GM18909 (cell line): ENCODE measurements around the gene KDM4E.
"Not testable (repeated sequence)": the region's sequence is repeated elsewhere in the genome, so short reads cannot be mapped to it uniquely, and the experiment has no call there.

Experiments used
- ATAC-seq: cut with Tn5 transposase; IDR thresholded peaks from one replicate; pipeline ENCODE4 v1.9.1; 2021; ENCODE audit warnings: mild to moderate bottlenecking; ENCODE audit not compliant: unreplicated experiment, poor library complexity

KDM4E gene

GRCh38 chr11:95024958-95025357 is at the start of gene KDM4E:
KDM4E (plus strand) TSS chr11:95025258; CDS start chr11:95025558, 300 bp downstream.
- no peak for ATAC-seq

DNA sequence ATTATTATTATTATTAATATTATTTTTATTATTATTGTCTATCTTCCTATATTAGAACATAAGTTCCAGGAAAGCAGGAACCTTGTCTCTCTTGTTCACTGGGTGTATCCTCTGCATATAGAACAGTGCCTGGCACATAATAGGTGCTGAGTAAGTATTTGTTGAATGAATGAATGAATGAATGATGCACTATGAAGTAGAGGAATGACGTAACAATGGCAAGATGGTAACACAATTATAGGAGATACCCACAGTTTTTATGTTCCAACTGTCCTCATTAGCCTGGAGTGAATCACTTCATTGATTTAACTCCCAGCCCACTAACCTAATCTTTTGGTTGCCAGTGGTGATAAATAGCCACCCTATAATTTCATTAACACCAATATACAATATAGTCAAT is 49.5 kb upstream of the KDM4E start:
- ATAC-seq, result no peak

DNA sequence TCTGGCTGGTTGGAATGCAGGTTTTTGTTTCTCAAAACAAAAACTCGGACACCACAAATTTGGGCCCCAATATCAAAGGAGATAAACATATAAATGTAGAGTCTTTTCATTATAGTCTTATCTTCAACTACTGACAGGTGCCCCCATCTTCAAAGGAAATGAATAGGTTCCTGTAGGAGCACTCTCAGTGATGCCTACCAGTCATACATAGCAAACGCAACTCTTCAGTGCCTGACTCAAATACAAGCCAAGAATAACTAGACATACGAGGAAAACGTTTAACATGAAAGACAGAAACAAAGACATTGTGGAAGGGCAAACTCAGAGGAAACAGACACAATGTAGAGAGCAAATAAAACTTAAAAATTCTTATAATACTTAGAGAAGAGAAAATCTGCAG is 37.7 kb upstream of the KDM4E start:
- no peak for ATAC-seq

DNA sequence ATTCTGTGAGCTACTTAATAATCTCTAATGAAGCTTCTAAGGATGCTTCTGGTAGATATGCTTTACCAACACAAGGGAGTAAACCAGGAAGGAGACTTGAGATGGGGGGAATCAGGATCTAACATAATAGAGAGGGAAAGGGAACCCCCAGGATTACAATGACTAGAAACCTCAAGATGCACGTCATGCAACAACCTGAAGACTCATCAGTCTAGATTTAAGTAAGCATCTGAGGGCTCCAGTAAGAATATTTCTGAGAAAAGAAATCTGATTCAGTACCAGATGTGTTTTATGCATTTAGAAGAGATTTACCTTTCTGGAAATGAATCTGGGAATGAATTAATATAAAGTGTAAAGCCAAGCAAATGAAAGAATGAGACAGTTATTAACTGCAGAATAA is 36.3 kb upstream of the KDM4E start:
- no peak for ATAC-seq

DNA sequence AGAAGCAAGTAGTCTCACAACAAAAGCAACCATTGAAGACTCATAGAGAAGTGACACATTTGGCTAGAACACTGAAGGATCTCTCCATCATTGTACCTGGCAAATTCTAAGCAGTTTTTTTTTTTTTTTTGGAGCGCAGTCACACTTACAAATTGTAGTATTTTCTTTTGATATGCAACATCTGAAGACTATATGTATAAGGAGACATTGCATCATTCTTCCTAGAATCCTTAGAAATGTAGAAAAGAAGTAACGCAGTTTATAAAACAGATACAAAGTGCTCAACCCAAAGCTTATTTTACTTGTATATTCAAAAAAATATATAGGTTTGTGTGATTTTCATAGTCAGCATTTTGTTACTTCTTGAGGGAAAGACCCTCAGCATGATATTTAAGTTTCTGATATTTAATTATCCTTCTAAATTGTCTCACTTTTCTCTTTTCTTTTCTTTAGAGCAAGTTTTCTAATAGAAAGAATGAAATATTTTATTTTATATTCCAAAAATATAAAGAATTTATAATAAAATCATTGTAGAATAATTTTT is 31.6 kb upstream of the KDM4E start:
- ATAC-seq, result no peak

DNA sequence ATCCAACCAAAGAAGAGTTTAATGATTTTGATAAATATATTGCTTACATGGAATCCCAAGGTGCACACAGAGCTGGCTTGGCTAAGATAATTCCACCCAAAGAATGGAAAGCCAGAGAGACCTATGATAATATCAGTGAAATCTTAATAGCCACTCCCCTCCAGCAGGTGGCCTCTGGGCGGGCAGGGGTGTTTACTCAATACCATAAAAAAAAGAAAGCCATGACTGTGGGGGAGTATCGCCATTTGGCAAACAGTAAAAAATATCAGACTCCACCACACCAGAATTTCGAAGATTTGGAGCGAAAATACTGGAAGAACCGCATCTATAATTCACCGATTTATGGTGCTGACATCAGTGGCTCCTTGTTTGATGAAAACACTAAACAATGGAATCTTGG is 27.6 kb upstream of the KDM4E start:
- ATAC-seq, result no peak

DNA sequence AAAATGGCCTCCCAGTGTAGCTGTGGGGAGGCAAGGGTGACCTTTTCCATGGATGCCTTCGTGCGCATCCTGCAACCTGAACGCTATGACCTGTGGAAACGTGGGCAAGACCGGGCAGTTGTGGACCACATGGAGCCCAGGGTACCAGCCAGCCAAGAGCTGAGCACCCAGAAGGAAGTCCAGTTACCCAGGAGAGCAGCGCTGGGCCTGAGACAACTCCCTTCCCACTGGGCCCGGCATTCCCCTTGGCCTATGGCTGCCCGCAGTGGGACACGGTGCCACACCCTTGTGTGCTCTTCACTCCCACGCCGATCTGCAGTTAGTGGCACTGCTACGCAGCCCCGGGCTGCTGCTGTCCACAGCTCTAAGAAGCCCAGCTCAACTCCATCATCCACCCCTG is 26.8 kb upstream of the KDM4E start:
- ATAC-seq, result no peak

DNA sequence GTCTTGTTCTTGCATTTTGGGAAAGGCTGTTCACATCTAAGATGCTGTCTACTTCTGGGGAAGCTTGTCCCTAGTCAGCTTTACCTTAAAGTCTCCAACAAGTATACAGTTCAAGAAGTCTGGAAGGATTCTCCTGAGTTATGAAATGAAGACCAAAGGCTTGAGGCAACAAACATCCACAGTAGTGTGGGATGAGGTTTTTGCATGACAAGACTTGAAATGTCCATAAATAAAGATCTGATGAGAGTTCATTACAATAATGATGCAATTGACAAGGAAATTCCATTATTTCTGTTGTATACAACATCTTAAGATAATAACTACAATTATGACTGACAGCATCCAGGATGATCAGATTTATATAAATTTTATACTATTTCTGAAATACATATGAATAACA is 21.3 kb upstream of the KDM4E start:
- ATAC-seq, result no peak

- no peak for ATAC-seq
Measured at GRCh38 chr11:95005642-95006041, 19.4 kb upstream of the KDM4E start.

- no peak for ATAC-seq
Measured at GRCh38 chr11:95011376-95011775, 13.7 kb upstream of the KDM4E start.

DNA sequence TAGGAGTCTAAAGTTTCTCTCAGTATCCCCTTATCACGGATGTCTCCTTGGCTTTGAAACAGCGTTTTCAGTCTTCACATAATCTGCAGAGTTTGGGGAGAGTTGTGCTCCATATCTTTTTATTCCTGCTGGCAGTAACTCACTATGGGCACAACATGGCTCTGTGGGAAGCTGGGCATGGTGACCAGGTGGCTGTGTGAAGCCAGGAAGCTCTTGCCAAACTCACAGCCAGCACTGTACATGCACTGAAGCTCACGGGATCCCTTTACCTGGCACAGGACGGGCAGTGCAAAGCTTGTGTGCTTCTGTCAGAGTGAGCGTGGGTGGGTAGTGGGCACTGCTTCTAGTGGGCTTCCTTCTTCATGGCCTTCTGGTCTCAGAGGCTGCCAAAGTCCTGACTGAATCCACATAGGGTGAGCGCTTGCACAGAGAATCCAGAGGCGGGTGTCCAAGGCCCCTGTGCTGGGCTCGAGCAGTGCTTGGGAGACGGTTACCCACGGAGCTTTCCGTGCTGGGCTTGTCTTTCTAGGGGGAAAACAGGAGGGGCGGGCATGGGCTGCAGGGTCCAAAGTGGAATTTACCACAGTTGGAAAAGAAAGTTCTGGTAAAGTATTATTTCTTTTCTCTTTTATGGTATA is 10.8 kb upstream of the KDM4E start:
- ATAC-seq, result no peak

- no peak for ATAC-seq
Measured at GRCh38 chr11:95016139-95016538, 8.9 kb upstream of the KDM4E start.

DNA sequence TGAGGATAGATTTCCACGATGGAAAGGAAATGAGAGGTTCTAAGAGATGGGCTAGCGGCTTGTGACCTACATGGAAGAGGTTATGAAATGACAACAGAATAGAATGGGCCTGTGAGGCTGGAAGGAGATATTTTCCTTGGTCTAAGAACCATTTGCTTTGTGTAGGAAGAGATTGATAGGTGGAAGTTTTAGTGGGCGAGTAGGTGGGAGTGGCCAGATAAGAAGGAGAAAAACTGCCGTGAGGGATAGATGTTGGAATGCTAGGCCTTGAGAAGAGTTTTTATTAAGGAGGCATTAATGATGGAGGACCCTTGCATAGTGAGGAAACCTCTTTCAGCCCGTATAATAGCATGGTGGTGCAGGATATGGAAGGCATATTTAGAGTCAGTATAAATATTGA is 3.6 kb upstream of the KDM4E start:
- not testable (repeated sequence) for ATAC-seq

GRCh38 chr11:95025594-95025993 is 536 bp downstream of the KDM4E start:
- not testable (repeated sequence) for ATAC-seq

DNA sequence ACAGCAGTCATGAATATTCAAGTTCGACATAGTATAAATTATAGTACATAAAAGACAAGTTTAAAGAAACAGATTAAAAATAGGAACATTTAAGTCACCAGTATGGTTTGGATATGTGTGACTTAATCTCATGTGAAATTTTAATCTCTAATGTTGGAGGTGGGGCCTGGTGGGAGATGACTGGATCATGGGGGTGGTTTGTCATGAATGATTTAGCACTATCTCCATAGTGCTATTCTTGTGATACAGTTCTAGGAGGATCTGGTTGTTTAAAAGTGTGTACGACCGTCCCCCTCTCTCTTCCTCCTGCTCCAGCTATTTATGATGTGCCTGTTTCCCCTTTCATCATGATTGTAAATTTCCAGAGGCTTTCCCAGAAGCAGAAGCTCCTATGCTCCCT is 3.3 kb downstream of the KDM4E start:
- ATAC-seq, result no peak

DNA sequence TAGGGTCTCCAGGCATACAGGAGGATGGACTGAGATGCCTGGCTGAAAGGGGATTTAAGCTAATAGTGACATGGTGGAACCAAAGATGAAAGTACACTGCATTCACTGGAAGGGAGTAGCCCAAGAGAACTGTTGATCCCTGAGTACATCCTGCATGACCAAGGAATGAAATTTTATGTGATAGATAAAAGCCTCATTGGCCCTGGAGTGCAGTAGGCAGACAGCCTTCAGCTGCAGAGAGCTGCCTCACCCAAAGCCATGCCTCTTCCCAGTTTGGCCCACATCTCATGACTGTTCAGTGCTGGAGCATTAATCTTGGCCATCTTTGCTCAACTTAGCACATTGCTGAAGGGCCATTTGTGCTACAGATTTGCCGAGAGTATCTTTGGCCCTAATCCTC is 8.0 kb downstream of the KDM4E start:
- no peak for ATAC-seq

DNA sequence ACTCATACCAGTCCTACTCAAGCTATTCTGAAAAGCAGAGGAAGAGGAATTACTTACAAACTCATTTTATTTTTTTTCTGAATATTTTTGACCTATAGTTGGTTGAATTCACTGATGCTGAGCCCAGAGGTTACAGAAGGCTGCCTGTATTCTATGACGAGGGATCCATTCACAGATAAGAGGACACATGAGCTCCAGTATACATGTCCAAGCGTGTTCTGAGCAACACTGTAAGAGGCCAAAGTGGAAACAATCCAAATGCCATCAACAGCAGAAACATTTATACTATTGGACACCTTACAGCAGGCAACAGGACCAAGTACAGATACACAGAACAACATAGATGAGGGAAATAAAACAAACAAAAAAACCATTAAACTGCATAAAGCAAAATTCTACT is 10.3 kb downstream of the KDM4E start:
- ATAC-seq, result no peak

DNA sequence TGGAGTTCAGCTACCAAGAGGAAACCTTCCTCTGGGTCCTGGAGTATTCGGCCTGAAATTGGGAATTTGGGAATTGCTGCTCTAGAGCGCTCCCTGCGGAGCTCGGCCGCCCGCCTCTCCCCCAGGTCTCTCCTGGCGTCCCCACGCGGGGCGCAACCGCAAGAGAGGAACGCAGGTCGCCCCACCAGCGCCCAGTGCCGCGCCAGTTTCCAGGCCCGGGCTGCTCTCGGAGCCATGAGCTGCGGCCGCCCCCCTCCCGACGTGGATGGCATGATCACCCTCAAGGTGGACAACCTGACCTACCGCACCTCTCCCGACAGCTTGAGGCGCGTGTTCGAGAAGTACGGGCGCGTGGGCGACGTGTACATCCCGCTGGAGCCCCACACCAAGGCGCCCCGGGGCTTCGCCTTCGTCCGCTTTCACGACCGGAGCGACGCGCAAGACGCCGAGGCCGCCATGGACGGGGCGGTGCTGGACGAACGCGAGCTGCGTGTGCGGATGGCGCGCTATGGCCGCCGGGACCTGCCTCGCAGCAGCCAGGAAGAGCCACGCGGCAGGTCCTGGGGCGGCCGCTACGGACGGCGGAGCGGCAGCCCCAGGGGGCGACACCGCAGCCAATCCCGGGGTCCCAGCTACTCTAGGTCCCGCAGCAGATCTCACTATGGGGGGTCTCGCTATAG is 12.4 kb downstream of the KDM4E start:
- ATAC-seq, result not testable (repeated sequence)

DNA sequence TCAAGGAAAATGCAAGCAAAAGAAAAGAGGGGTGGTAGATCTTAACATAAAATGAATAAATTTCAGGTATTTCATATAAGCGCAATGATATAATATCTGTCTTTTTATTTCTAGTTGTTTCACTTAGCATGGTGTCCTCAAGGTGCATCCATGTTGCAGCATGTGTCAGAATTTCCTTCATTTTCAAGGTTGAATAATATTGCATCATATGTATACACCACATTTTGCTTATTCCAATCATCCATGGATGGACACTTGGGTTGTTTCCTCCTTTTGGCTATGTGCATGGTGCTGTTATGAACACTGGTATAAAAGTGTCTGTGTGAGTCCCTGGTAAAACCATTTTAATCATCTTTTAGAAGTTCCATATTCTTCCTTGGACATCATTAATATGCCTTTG is 17.2 kb downstream of the KDM4E start:
- ATAC-seq, result no peak

DNA sequence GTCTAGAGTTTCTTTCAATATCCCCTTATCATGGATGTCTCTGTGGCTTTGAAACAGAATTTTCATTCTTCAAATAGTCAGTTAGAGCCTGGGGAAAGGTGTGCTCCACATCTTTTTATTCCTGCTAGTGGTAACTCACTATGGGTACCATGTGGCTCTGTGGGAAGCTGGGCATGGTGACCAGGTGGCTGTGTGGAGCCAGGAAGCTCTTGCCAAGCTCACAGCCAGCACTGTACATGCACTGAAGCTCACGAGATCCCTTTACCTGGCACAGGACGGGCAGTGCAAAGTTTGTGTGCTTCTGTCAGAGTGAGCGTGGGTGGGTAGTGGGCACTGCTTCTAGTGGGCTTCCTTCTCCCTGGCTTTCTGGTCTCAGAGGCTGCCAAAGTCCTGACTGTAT is 17.8 kb downstream of the KDM4E start:
- ATAC-seq, result no peak

DNA sequence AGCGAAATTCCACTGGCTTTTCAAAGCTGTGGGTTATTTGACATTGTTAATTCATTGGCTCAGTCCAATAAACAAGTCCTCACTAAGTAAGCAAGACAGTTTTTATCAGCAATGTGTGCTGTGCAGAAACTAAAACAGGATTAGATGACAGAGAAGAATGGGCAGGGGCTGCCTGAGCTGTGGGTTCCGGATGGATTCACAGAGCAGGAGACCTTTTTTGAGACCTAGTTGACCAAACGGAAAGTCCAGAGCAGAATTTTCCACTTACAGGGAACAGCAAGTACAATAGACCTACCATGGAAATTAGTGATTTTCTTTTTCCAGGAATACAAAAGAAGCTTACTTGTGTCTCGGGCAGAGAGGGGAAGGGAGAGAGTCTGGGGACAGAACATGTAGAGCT is 19.0 kb downstream of the KDM4E start:
- ATAC-seq, result no peak

DNA sequence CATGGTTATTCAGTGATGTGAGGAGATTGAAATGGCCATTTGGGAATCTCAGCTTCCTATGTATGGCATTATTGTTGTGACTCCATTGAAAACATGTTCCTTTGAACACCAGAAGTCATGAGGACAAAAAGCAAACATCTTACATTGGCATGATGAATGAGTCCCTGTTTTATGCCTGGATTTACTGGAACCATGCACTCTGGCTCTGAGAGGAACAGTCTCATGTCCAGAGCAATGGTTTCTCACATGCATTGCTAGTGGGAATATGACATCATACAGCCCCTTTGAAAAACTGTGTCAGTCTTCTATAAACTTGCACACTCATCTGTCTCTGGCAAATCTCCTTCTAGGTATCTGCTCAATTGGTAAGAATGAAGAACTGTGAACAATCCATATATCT is 20.8 kb downstream of the KDM4E start:
- no peak for ATAC-seq
